Skeletal muscle satellite cell (primary cell): ENCODE results near the gene AKAP13.
A peak's percentile ranks its signal among the peaks of the same experiment; 100 is the strongest.

Source experiments
- H3K27me3 ChIP-seq: 2 replicates; pipeline ENCODE4 v1.7.0; 2013; ENCODE audit warnings: low read length; ENCODE audit not compliant: control insufficient read depth, insufficient read depth
- H3K36me3 ChIP-seq: 2 replicates; pipeline ENCODE4 v1.7.0; 2013; ENCODE audit warnings: mild to moderate bottlenecking, control low read depth, low read length; ENCODE audit not compliant: insufficient read depth
- H3K4me1 ChIP-seq: 2 replicates; pipeline ENCODE4 v1.7.0; 2013; ENCODE audit warnings: low read length; ENCODE audit not compliant: control insufficient read depth, insufficient read depth
- H3K4me2 ChIP-seq: 2 replicates; pipeline ENCODE4 v1.7.0; 2013; ENCODE audit warnings: mild to moderate bottlenecking, low read length
- H3K4me3 ChIP-seq: 2 replicates; pipeline ENCODE4 v1.7.0; 2013; ENCODE audit warnings: low read length
- H3K9ac ChIP-seq: 2 replicates; pipeline ENCODE4 v1.7.0; 2013; ENCODE audit warnings: mild to moderate bottlenecking, low read depth, low read length, moderate library complexity
- H3K9me3 ChIP-seq: replicated peaks from 2 replicates; pipeline ENCODE4 v1.7.0; 2013; ENCODE audit warnings: mild to moderate bottlenecking, control low read depth, low read length

AKAP13 gene

GRCh38 chr15:85627213-85627935, 247.0 kb downstream of the AKAP13 start:
- Histone ChIP-seq H3K4me2 (no peak overlapping the region), H3K36me3 (peaks cover 14% of the 10 kb centered on the region), H3K4me1 (peaks cover 35% of the 10 kb centered on the region), H3K27me3 (no peaks in the 10 kb centered on the region), H3K9me3 (no peaks in the 10 kb centered on the region), H3K9ac (no peak overlapping the region), H3K4me3 (no peak overlapping the region)

- no peak overlapping the region for H3K9ac ChIP-seq
- no peaks in the 10 kb centered on the region for H3K27me3 ChIP-seq
- H3K9me3 ChIP-seq, result no peaks in the 10 kb centered on the region
- peaks cover 13% of the 10 kb centered on the region for H3K4me1 ChIP-seq
- no peak overlapping the region for H3K4me3 ChIP-seq
- peaks cover 14% of the 10 kb centered on the region for H3K36me3 ChIP-seq
- H3K4me2 ChIP-seq, result no peak overlapping the region
Measured at GRCh38 chr15:85630311-85630710, 249.9 kb downstream of the AKAP13 start.

- Histone ChIP-seq H3K9me3 (no peaks in the 10 kb centered on the region), H3K4me2 (no peak overlapping the region), H3K4me1 (peaks cover 6% of the 10 kb centered on the region), H3K9ac (no peak overlapping the region), H3K36me3 (peaks cover 14% of the 10 kb centered on the region), H3K27me3 (no peaks in the 10 kb centered on the region), H3K4me3 (no peak overlapping the region)
Measured at GRCh38 chr15:85631018-85631417, 250.6 kb downstream of the AKAP13 start.

GRCh38 chr15:85632014-85632413, 251.6 kb downstream of the AKAP13 start:
- H3K4me3 ChIP-seq, result no peak overlapping the region
- H3K9me3 ChIP-seq, result no peaks in the 10 kb centered on the region
- H3K4me2 ChIP-seq, result no peak overlapping the region
- H3K36me3 ChIP-seq, result peaks cover 8% of the 10 kb centered on the region
- no peak overlapping the region for H3K9ac ChIP-seq
- H3K27me3 ChIP-seq, result no peaks in the 10 kb centered on the region
- no peaks in the 10 kb centered on the region for H3K4me1 ChIP-seq

GRCh38 chr15:85633859-85634258, 253.5 kb downstream of the AKAP13 start:
- Histone ChIP-seq H3K27me3 (no peaks in the 10 kb centered on the region), H3K36me3 (no peaks in the 10 kb centered on the region), H3K4me2 (no peak overlapping the region), H3K4me3 (no peak overlapping the region), H3K9me3 (no peaks in the 10 kb centered on the region), H3K9ac (no peak overlapping the region), H3K4me1 (no peaks in the 10 kb centered on the region)

GRCh38 chr15:85636351-85636750, 255.9 kb downstream of the AKAP13 start:
- Histone ChIP-seq H3K4me2 (no peak overlapping the region), H3K36me3 (no peaks in the 10 kb centered on the region), H3K9ac (no peak overlapping the region), H3K9me3 (no peaks in the 10 kb centered on the region), H3K4me3 (no peak overlapping the region), H3K4me1 (peaks cover 11% of the 10 kb centered on the region), H3K27me3 (no peaks in the 10 kb centered on the region)

GRCh38 chr15:85639752-85640381, 259.5 kb downstream of the AKAP13 start:
- H3K36me3 ChIP-seq, result no peaks in the 10 kb centered on the region
- no peak overlapping the region for H3K4me3 ChIP-seq
- peaks cover 19% of the 10 kb centered on the region for H3K4me1 ChIP-seq
- no peaks in the 10 kb centered on the region for H3K9me3 ChIP-seq
- H3K4me2 ChIP-seq, result no peak overlapping the region
- H3K27me3 ChIP-seq, result no peaks in the 10 kb centered on the region
- peak overlapping the region; percentile 14 for H3K9ac ChIP-seq

GRCh38 chr15:85642065-85642692, 261.8 kb downstream of the AKAP13 start:
- Histone ChIP-seq H3K4me1 (peaks cover 19% of the 10 kb centered on the region), H3K4me3 (no peak overlapping the region), H3K9ac (peak overlapping the region; percentile 0), H3K9me3 (no peaks in the 10 kb centered on the region), H3K36me3 (peaks cover 13% of the 10 kb centered on the region), H3K4me2 (peak overlapping the region; percentile 6), H3K27me3 (no peaks in the 10 kb centered on the region)

- no peaks in the 10 kb centered on the region for H3K27me3 ChIP-seq
- peak overlapping the region; percentile 0 for H3K9ac ChIP-seq
- H3K4me3 ChIP-seq, result no peak overlapping the region
- peaks cover 19% of the 10 kb centered on the region for H3K4me1 ChIP-seq
- H3K36me3 ChIP-seq, result peaks cover 13% of the 10 kb centered on the region
- peak overlapping the region; percentile 6 for H3K4me2 ChIP-seq
- H3K9me3 ChIP-seq, result no peaks in the 10 kb centered on the region
Measured at GRCh38 chr15:85642693-85643066, 262.3 kb downstream of the AKAP13 start.

GRCh38 chr15:85646538-85647091, 266.2 kb downstream of the AKAP13 start:
- H3K4me2 ChIP-seq, result no peak overlapping the region
- H3K9ac ChIP-seq, result no peak overlapping the region
- peaks cover 13% of the 10 kb centered on the region for H3K36me3 ChIP-seq

GRCh38 chr15:85649372-85649771, 269.0 kb downstream of the AKAP13 start:
- H3K36me3 ChIP-seq, result peaks cover 20% of the 10 kb centered on the region
- peak overlapping the region; percentile 52 for H3K9ac ChIP-seq

More at GRCh38 chr15:85646538-85647091, 266.2 kb downstream of the AKAP13 start:
- no peak overlapping the region for H3K4me3 ChIP-seq
- peaks cover 22% of the 10 kb centered on the region for H3K4me1 ChIP-seq
- H3K27me3 ChIP-seq, result no peaks in the 10 kb centered on the region
- H3K9me3 ChIP-seq, result no peaks in the 10 kb centered on the region

More at GRCh38 chr15:85649372-85649771, 269.0 kb downstream of the AKAP13 start:
- Histone ChIP-seq H3K9me3 (no peaks in the 10 kb centered on the region), H3K4me2 (peak overlapping the region; percentile 37), H3K4me1 (peaks cover 14% of the 10 kb centered on the region), H3K27me3 (no peaks in the 10 kb centered on the region), H3K4me3 (no peak overlapping the region)
